Left cardiac atrium (tissue), 4 donors: ENCODE measurements around the gene CYP21A2. TPM values are rescaled to one million over a fixed set of nuclear protein-coding genes. Genes with fewer than 3 reads are reported as not detected.
"Not testable (repeated sequence)": the region's sequence is repeated elsewhere in the genome, so short reads cannot be mapped to it uniquely, and the experiment has no call there.

ENCODE experiments used
- ATAC-seq, 2 donors: fragments of 200-7000 bp; cut with Tn5 transposase; one replicate each; pipeline ENCODE4 v1.9.1; 2020; ENCODE audit warnings: mild to moderate bottlenecking in 2 of 2, moderate library complexity in 2 of 2
- DNase-seq: peaks from one replicate; pipeline ENCODE4 v3.0.0-alpha.2; 2020
- intact Hi-C, 2 donors: fragments of 100-400 bp; cut with DNase I; formaldehyde crosslinking; loops; one replicate each; pipeline versions ENCODE4 v1.14.1 to v1.15.1; 2022 to 2023
- total RNA-seq, 2 donors: library from RNA; stranded (reverse); fragmentation: NEBNext Ultra II Directional; extraction: Animal tissue kit (Norgen Biotek cat#: 25700); gene quantifications; one replicate each; pipeline ENCODE4 v1.2.1, GENCODE V29; 2021
- donor health status: DM: no; HTN: yes; CAD: no.
- donor health status: DM: no; HTN: yes; CAD: no; lungs with severe emphysema.
- donor health status: DM: yes; HTN: yes; CAD: no.
- donor health status: Dilated cardiomyopathy.

Gene CYP21A2
- total RNA-seq, 2 donors from 2014 or later, result 2.0 to 10.3 TPM

GRCh38 chr6:32014547-32014946 is 23.7 kb upstream of the CYP21A2 start, which contains the start of gene C4B:
Gene C4B, plus strand, starts transcription at chr6:32014795. Its CDS starts 51 bp downstream, at chr6:32014846.
- peak; percentile 65 to 80 for ATAC-seq
- intact Hi-C loops, result not testable (repeated sequence)

GRCh38 chr6:32022100-32022499 is 16.1 kb upstream of the CYP21A2 start:
- DNase-seq, ATAC-seq, intact Hi-C loops: not testable (repeated sequence)

More at GRCh38 chr6:32014547-32014946, 23.7 kb upstream of the CYP21A2 start, which contains the start of gene C4B:
- not testable (repeated sequence) for DNase-seq

GRCh38 chr6:32028631-32029030 is 9.6 kb upstream of the CYP21A2 start:
- DNase-seq, ATAC-seq, intact Hi-C loops: not testable (repeated sequence)

- DNase-seq, intact Hi-C loops, ATAC-seq: not testable (repeated sequence)
Observed at GRCh38 chr6:32029553-32029952, 8.7 kb upstream of the CYP21A2 start.

GRCh38 chr6:32035283-32036013 is 2.8 kb upstream of the CYP21A2 start:
- DNase-seq, intact Hi-C loops: not testable (repeated sequence)
- ATAC-seq, result peak; percentile 68 to 69

GRCh38 chr6:32037136-32037535 is 1.1 kb upstream of the CYP21A2 start:
- intact Hi-C loops, DNase-seq, ATAC-seq: not testable (repeated sequence)

- DNase-seq, intact Hi-C loops, ATAC-seq: not testable (repeated sequence)
Observed at GRCh38 chr6:32038878-32039277, 663 bp downstream of the CYP21A2 start.

- ATAC-seq, intact Hi-C loops: not testable (repeated sequence)
Observed at GRCh38 chr6:32039321-32040274, 1.4 kb downstream of the CYP21A2 start.

GRCh38 chr6:32040299-32041049 is 2.3 kb downstream of the CYP21A2 start:
- intact Hi-C loops, DNase-seq, ATAC-seq: not testable (repeated sequence)

More at GRCh38 chr6:32039321-32040274, 1.4 kb downstream of the CYP21A2 start:
- DNase-seq, result not testable (repeated sequence)

- DNase-seq, ATAC-seq, intact Hi-C loops: not testable (repeated sequence)
Observed at GRCh38 chr6:32041050-32041321, 2.8 kb downstream of the CYP21A2 start.

GRCh38 chr6:32041385-32041784 is 3.2 kb downstream of the CYP21A2 start:
- intact Hi-C loops, DNase-seq: not testable (repeated sequence)

GRCh38 chr6:32042276-32042675 is 4.1 kb downstream of the CYP21A2 start:
- DNase-seq, ATAC-seq, intact Hi-C loops: not testable (repeated sequence)

More at GRCh38 chr6:32041385-32041784, 3.2 kb downstream of the CYP21A2 start:
- ATAC-seq, result not testable (repeated sequence)

GRCh38 chr6:32043589-32044380 is 5.6 kb downstream of the CYP21A2 start:
- intact Hi-C loops, ATAC-seq, DNase-seq: not testable (repeated sequence)

GRCh38 chr6:32044916-32045315 is 6.7 kb downstream of the CYP21A2 start:
- intact Hi-C loops, DNase-seq: not testable (repeated sequence)

GRCh38 chr6:32045811-32046449 is 7.7 kb downstream of the CYP21A2 start:
- intact Hi-C loops, result no loop called here
- ATAC-seq (peak; percentile 16 to 21), DNase-seq (no peak)

More at GRCh38 chr6:32044916-32045315, 6.7 kb downstream of the CYP21A2 start:
- ATAC-seq, result not testable (repeated sequence)

GRCh38 chr6:32046450-32047083 is 8.4 kb downstream of the CYP21A2 start:
- intact Hi-C loops, result no loop called here
- ATAC-seq, result peak; percentile 29 to 38
- DNase-seq, result peak; percentile 68

- DNase-seq (peak; percentile 82), ATAC-seq (peak; percentile 34 to 70)
- intact Hi-C loops, result no loop called here
Observed at GRCh38 chr6:32047084-32047478, 8.9 kb downstream of the CYP21A2 start.
